Tibial nerve (tissue), 4 donors: ENCODE data around the gene SUGCT. TPM values are rescaled to one million over a fixed set of nuclear protein-coding genes. Genes with fewer than 3 reads are reported as not detected.
"Not testable (repeated sequence)": the region's sequence is repeated elsewhere in the genome, so short reads cannot be mapped to it uniquely, and the experiment has no call there.

Experiments
- DNase-seq, 2 donors: peaks; one replicate each; pipeline ENCODE4 v3.0.0-alpha.2; 2019; ENCODE audit warnings: low spot score in 2 of 2
- H3K27ac ChIP-seq, 4 donors: fragments of 200-600 bp; sonication (generic) in 3 of 4; one replicate each; pipeline ENCODE4 v1.5.1; 2017 to 2019; ENCODE audit warnings: mild to moderate bottlenecking in 1 of 4
- H3K27me3 ChIP-seq, 2 donors: fragments of 200-600 bp; sonication (generic) in 1 of 2; one replicate each; pipeline versions ENCODE4 v1.5.1 to v1.6.0; 2017 to 2019
- H3K36me3 ChIP-seq, 3 donors: fragments of 200-600 bp; sonication (generic); one replicate each; pipeline ENCODE4 v1.5.1; 2018 to 2019
- H3K4me1 ChIP-seq, 4 donors: fragments of 200-600 bp; sonication (generic) in 3 of 4; one replicate each; pipeline ENCODE4 v1.5.1; 2017 to 2019
- H3K4me3 ChIP-seq, 4 donors: fragments of 200-600 bp; sonication (generic) in 3 of 4; one replicate each; pipeline ENCODE4 v1.5.1; 2017 to 2019; ENCODE audit warnings: mild to moderate bottlenecking in 1 of 4, moderate library complexity in 1 of 4
- H3K9me3 ChIP-seq, 4 donors: fragments of 200-600 bp; sonication (generic) in 3 of 4; one replicate each; pipeline ENCODE4 v1.5.1; 2017 to 2019
- EP300 ChIP-seq, 2 donors: sonication (generic); formaldehyde crosslinking; IDR thresholded peaks; one replicate each; pipeline ENCODE4 v1.6.1; 2017; ENCODE audit warnings: antibody characterized with exemption in 2 of 2, mild to moderate bottlenecking in 1 of 2
- POLR2A ChIP-seq, 2 donors: fragments of 450-650 bp; IDR thresholded peaks; one replicate each; pipeline ENCODE4 v1.6.1; 2017; ENCODE audit warnings: antibody characterized with exemption in 2 of 2, mild to moderate bottlenecking in 2 of 2, moderate library complexity in 2 of 2
- WGBS, 2 donors: methylation state at CpG; one replicate each; pipeline ENCODE4 v1.1.5; 2018; 5-methylcytosine and 5-hydroxymethylcytosine counted together
- total RNA-seq, 4 donors: library from RNA; depleted of rRNA; stranded (reverse); fragments of >200 nt; gene quantifications; one replicate each; pipeline ENCODE4 v1.1.0, GENCODE V29; 2016
- TF ChIP-seq, protein P1 (sequence below), 5 experiments: fragments of 200-600 bp in 3 of 5; fragments of 450-650 bp in 2 of 5; sonication (generic) in 3 of 5; IDR thresholded peaks; one replicate each; pipeline ENCODE4 v1.5.1; 2016 to 2019; ENCODE audit warnings: antibody characterized with exemption in 5 of 5, mild to moderate bottlenecking in 3 of 5, moderate library complexity in 2 of 5

Gene SUGCT
- total RNA-seq, 4 donors from 2014 or later: 2.7 to 20.8 (median 6.2) TPM

DNA sequence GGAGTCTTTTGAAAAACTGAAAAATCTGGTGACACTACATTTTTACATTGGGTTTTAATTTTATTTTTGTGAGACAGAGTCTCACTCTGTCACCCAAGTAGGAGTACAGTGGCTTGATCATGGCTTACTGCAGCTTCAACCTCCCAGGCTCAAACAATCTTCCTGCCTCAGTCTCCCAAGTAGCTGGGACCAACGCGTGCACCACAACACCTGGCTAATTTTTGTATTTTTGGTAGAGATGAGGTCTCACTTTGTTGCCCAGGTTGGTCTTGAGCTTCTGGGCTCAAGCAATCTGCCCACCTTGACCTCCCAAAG lies 11.9 kb upstream of the SUGCT start:
- no peak overlapping the region for H3K4me3 ChIP-seq
- peaks cover 0 to 9% (median 0%) of the 10 kb centered on the region in 3 donors for H3K36me3 ChIP-seq
- H3K27ac ChIP-seq: no peak overlapping the region
- TF ChIP-seq POLR2A (IDR thresholded peaks at IDR 0.05): no peak
- TF ChIP-seq, protein P1, sequence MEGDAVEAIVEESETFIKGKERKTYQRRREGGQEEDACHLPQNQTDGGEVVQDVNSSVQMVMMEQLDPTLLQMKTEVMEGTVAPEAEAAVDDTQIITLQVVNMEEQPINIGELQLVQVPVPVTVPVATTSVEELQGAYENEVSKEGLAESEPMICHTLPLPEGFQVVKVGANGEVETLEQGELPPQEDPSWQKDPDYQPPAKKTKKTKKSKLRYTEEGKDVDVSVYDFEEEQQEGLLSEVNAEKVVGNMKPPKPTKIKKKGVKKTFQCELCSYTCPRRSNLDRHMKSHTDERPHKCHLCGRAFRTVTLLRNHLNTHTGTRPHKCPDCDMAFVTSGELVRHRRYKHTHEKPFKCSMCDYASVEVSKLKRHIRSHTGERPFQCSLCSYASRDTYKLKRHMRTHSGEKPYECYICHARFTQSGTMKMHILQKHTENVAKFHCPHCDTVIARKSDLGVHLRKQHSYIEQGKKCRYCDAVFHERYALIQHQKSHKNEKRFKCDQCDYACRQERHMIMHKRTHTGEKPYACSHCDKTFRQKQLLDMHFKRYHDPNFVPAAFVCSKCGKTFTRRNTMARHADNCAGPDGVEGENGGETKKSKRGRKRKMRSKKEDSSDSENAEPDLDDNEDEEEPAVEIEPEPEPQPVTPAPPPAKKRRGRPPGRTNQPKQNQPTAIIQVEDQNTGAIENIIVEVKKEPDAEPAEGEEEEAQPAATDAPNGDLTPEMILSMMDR (IDR thresholded peaks at IDR 0.05): no peak
- no peak for TF ChIP-seq EP300 (IDR thresholded peaks at IDR 0.05)
- no peaks in the 10 kb centered on the region for H3K9me3 ChIP-seq
- H3K27me3 ChIP-seq: no peaks in the 10 kb centered on the region
- no peak for DNase-seq
- WGBS, 2 donors: 93 to 95% methylated on average over 2 of the region's 2 CpGs
- no peaks in the 10 kb centered on the region for H3K4me1 ChIP-seq

DNA sequence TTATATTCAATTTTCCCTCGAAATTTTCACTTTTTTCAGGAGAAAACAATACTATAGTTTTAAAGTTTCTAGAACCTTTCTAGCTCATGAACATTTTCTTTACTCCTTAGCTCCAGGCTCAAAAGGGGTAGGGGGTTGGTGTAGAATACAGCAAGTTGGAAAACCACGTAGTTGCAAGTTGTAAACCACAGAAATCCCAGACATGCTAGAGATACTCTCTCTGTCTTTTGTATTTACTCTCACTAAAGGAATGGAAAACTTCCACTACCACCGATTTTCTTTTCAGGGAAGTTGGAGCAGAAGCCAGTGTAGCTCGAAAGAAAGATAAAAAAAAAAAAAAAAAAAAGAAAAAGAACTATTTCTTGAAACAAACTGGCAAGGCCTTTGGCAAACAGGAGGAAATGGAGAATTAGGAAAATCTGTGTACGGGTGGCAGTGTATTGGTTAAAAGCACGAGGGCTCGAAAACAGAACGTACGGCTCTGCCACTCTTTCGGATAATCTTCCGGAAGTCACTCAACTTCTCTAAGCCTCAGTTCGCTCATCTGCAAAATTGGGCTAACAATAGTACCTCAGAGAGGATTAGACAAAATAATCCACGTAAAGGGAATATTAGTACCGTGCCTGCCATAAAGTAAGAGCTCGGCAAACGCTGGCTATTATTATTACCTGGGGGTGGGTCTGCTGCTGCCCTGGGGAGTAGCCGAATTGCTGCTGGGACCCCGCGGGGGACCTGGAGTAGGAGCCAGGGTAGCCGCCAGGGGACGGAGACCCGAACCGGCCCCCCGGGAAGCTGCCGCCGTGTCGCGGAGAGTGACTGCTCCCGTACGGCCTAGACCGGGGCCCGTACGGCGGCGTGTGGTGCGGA lies 1.0 kb upstream of the SUGCT start:
- TF ChIP-seq, protein P1 (IDR thresholded peaks at IDR 0.05): no peak
- no peak for TF ChIP-seq POLR2A (IDR thresholded peaks at IDR 0.05)
- no peak for TF ChIP-seq EP300 (IDR thresholded peaks at IDR 0.05)
- no peak for DNase-seq
- Histone ChIP-seq H3K36me3 (peaks cover 0 to 8% (median 0%) of the 10 kb centered on the region in 3 donors), H3K4me1 (peaks cover 0 to 45% (median 19%) of the 10 kb centered on the region in 4 donors), H3K27ac (peak overlapping the region; percentile 79 to 91 (median 87)), H3K27me3 (no peaks in the 10 kb centered on the region), H3K9me3 (no peaks in the 10 kb centered on the region), H3K4me3 (peak overlapping the region; percentile 80 to 93 (median 88))
- 1 to 2% methylated on average over 22 to 32 of the region's 36 CpGs for WGBS, 2 donors

DNA sequence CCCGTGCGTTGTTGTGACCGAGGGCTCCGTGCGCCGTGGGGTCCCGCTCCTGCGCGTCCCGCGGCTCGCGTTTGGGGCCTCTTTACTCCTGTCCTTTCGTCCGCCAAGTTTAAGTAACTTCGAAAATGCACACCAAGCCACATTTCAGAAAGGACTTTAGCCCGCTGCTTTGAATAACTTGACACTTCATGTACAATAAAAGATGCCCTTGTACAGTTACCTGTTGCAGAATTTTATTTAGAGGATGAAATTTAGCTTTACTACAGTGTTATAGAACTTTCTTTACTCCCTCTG lies 459 bp downstream of the SUGCT start:
- H3K36me3 ChIP-seq: no peaks in the 10 kb centered on the region
- H3K4me3 ChIP-seq: peak overlapping the region; percentile 80 to 93 (median 88)
- peaks cover 0 to 39% (median 19%) of the 10 kb centered on the region in 4 donors for H3K4me1 ChIP-seq
- TF ChIP-seq EP300 (IDR thresholded peaks at IDR 0.05) (no peak), POLR2A (IDR thresholded peaks at IDR 0.05) (no peak)
- TF ChIP-seq, protein P1 (IDR thresholded peaks at IDR 0.05): no peak
- H3K27ac ChIP-seq: peak overlapping the region; percentile 79 to 91 (median 87)
- DNase-seq: no peak
- WGBS, 2 donors: 3% methylated on average over 15 to 17 of the region's 17 CpGs
- no peaks in the 10 kb centered on the region for H3K9me3 ChIP-seq
- H3K27me3 ChIP-seq: no peaks in the 10 kb centered on the region

DNA sequence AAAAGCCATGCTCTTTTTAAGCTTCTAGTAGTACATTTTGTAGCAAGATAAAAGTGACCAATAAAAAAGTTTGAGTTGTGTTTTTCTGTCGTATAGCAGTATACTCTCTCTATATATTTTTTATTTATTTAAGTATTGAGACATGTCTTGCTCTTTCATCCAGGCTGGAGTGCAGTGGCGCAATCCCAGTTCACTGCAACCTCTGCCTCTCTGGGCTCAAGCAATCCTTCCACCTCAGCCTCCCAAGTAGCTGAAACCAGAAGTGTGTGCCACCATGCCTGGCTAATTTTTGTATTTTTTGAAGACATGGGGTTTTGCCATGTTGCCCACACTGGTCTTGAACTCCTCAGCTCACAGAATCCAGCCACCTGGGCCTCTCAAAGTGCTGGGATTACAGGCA lies 2.8 kb downstream of the SUGCT start:
- TF ChIP-seq EP300 (IDR thresholded peaks at IDR 0.05) (no peak), POLR2A (IDR thresholded peaks at IDR 0.05) (no peak)
- TF ChIP-seq, protein P1 (IDR thresholded peaks at IDR 0.05): no peak
- Histone ChIP-seq H3K36me3 (no peaks in the 10 kb centered on the region), H3K4me3 (no peak overlapping the region), H3K27me3 (no peaks in the 10 kb centered on the region), H3K9me3 (no peaks in the 10 kb centered on the region), H3K27ac (no peak overlapping the region), H3K4me1 (peaks cover 0 to 17% (median 12%) of the 10 kb centered on the region in 4 donors)
- no peak for DNase-seq
- 92 to 96% methylated on average over 2 of the region's 2 CpGs for WGBS, 2 donors

DNA sequence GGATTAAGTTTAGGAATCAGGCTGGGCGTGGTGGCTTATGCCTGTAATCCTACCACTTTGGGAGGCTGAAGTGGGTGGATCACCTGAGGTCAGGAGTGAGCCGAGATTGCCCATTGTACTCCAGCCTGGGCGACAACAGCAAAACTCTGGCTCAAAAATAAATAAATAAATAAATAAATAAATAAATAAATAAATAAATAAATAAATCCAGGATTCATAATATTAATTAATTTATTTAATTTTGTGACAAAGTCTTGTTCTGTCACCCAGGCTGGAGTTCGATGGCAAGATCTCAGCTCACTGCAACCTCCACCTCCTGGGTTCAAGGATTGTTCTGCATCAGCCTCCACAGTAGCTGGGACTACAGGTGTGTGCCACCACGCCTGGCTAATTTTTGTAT lies 4.2 kb downstream of the SUGCT start:
- peaks cover 0 to 6% (median 3%) of the 10 kb centered on the region in 4 donors for H3K4me1 ChIP-seq
- H3K27me3 ChIP-seq: no peaks in the 10 kb centered on the region
- 93 to 95% methylated on average over 5 of the region's 5 CpGs for whole genome bisulfite sequencing, 2 donors
- no peak for DNase-seq
- H3K36me3 ChIP-seq: no peaks in the 10 kb centered on the region
- H3K4me3 ChIP-seq: no peak overlapping the region
- TF ChIP-seq POLR2A (IDR thresholded peaks at IDR 0.05): no peak
- TF ChIP-seq, protein P1 (IDR thresholded peaks at IDR 0.05): no peak
- TF ChIP-seq EP300 (IDR thresholded peaks at IDR 0.05): no peak
- H3K27ac ChIP-seq: no peak overlapping the region
- H3K9me3 ChIP-seq: no peaks in the 10 kb centered on the region

DNA sequence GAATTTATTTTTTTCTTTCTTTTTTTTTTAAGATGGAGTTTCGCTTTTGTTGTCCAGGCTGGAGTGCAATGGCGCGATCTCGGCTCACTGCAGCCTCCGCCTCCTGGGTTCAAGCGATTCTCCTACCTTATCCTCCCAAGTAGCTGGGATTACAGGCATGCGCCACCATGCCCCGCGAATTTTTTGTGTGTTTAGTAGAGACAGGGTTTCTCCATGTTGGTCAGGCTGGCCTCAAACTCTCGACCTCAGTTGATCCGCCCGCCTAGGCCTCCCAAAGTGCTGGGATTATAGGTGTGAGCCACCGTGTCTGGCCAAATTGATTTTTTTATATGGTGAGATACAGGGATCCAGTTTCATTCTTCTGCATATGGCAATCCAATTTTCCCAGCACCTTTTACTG lies 5.1 kb downstream of the SUGCT start:
- not testable (repeated sequence) for H3K27ac ChIP-seq, H3K4me1 ChIP-seq, H3K9me3 ChIP-seq, H3K4me3 ChIP-seq, H3K27me3 ChIP-seq, H3K36me3 ChIP-seq, DNase-seq
- WGBS, 2 donors: 95% methylated on average over 13 of the region's 13 CpGs

DNA sequence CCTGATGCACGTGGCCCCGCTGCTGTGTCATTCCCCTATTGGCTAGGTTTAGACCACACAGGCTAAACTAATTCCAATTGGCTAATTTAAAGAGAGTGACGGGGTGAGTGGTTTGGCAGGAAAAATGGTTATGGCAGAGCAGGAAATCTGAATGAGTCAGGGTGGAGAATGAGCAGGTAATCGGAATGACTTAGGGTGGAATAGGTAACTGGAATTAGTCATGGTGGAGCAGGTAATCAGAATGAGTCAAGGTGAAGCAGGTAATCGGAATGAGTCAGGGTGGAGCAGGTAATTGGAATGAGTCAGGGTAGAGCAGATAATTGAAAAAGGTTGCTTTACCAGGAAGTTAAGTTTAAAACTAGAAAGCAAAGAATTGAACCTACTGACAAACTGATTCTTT lies 7.1 kb downstream of the SUGCT start:
- not testable (repeated sequence) for H3K27ac ChIP-seq, H3K9me3 ChIP-seq, H3K36me3 ChIP-seq, H3K27me3 ChIP-seq, H3K4me3 ChIP-seq, H3K4me1 ChIP-seq, DNase-seq
- 92 to 94% methylated on average over 5 of the region's 5 CpGs for WGBS, 2 donors

DNA sequence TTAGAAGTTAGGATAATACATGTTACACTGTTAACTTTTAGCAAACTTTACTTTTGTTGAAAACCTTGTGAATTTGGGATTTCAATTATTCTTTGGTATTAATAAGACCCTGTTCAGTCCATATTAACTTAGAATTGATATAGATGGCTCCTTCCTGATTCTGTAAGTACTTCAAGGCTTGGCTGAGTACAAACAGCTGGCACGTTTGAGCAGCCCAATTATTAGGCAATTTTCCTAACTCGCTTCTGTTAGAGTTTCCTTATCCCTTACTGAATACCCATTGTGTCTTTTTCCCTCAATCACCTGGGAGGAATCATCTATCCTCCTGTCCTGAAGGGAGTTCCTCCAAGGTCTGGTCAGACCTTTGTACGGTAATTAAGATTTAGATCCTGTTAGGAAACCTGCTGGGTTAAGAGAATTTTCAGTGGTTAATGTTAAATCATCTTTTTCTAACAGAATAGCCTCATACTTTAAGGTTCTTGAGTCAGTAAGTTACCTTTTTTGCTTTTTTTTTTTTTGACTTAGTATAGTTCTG lies 10.9 kb downstream of the SUGCT start:
- not testable (repeated sequence) for H3K27me3 ChIP-seq, H3K36me3 ChIP-seq, H3K4me3 ChIP-seq, H3K9me3 ChIP-seq, H3K4me1 ChIP-seq, DNase-seq, H3K27ac ChIP-seq
- 83 to 85% methylated on average over 3 of the region's 3 CpGs for WGBS, 2 donors
